ENCODE measurements around the gene MINAR1.

The MINAR1 gene

GRCh38 chr15:79463781-79464270 lies 31.7 kb downstream of the MINAR1 start:
- DNase-seq (ENCODE audit: low spot score), result no peak

- DNase-seq (ENCODE audit: low spot score), result no peak
These were observed 34.4 kb downstream of the MINAR1 start for GRCh38 chr15:79466488-79466887.

- no peak for DNase-seq (ENCODE audit: low spot score)
These were observed 35.9 kb downstream of the MINAR1 start for GRCh38 chr15:79467865-79468586.

GRCh38 chr15:79472446-79472845 lies 40.3 kb downstream of the MINAR1 start:
- DNase-seq (ENCODE audit: low spot score), result no peak

- DNase-seq (ENCODE audit: low spot score), result no peak
These were observed 42.1 kb downstream of the MINAR1 start for GRCh38 chr15:79474252-79474651.

- DNase-seq (ENCODE audit: low spot score), result no peak
These were observed 43.2 kb downstream of the MINAR1 start for GRCh38 chr15:79475306-79475705.

GRCh38 chr15:79478108-79478507 lies 46.0 kb downstream of the MINAR1 start:
- no peak for DNase-seq (ENCODE audit: low spot score)

- no peak for DNase-seq (ENCODE audit: low spot score)
These were observed 47.5 kb downstream of the MINAR1 start for GRCh38 chr15:79479616-79480015.

- DNase-seq (ENCODE audit: low spot score), result no peak
These were observed 49.7 kb downstream of the MINAR1 start for GRCh38 chr15:79481793-79482192.

Measured in kidney capillary endothelial cell (primary cell).